Smooth muscle cell (in vitro differentiated cells): Measurements from ENCODE around the gene TMEM131L. TPM values are rescaled to one million over a fixed set of nuclear protein-coding genes. Genes with fewer than 3 reads are reported as not detected.

Source experiments
- DNase-seq: peaks from one replicate; lab custom pipeline; 2025; ENCODE audit not compliant: unreplicated experiment; lab: John Stamatoyannopoulos, UW
- H2AFZ ChIP-seq: fragments of 200-600 bp; sonication (generic); 2 replicates; pipeline ENCODE4 v1.6.0; 2016; ENCODE audit warnings: antibody characterized with exemption, low read depth, mild to moderate bottlenecking
- H3F3A ChIP-seq: fragments of 200-600 bp; sonication (generic); 2 replicates; pipeline ENCODE4 v1.6.0; 2017; ENCODE audit warnings: antibody characterized with exemption, low read depth
- H3K27ac ChIP-seq: fragments of 200-600 bp; sonication (generic); 2 replicates; pipeline ENCODE4 v1.5.1; 2016; ENCODE audit warnings: low read depth, mild to moderate bottlenecking
- H3K27me3 ChIP-seq: fragments of 200-600 bp; sonication (generic); 2 replicates; pipeline ENCODE4 v1.6.1; 2016; ENCODE audit warnings: low read depth, mild to moderate bottlenecking
- H3K36me3 ChIP-seq: fragments of 200-600 bp; sonication (generic); 2 replicates; pipeline ENCODE4 v1.5.1; 2016; ENCODE audit warnings: low read depth
- H3K4me1 ChIP-seq: fragments of 200-600 bp; sonication (generic); 2 replicates; pipeline ENCODE4 v1.5.1; 2016; ENCODE audit warnings: low read depth
- H3K4me2 ChIP-seq: fragments of 200-600 bp; sonication (generic); 2 replicates; pipeline ENCODE4 v1.6.0; 2016; ENCODE audit warnings: mild to moderate bottlenecking
- H3K4me3 ChIP-seq: fragments of 200-600 bp; sonication (generic); 2 replicates; pipeline ENCODE4 v1.5.1; 2016; ENCODE audit warnings: mild to moderate bottlenecking
- H3K79me2 ChIP-seq: fragments of 200-600 bp; sonication (generic); 2 replicates; pipeline ENCODE4 v1.6.0; 2016; ENCODE audit warnings: low read depth, mild to moderate bottlenecking
- H3K9ac ChIP-seq: fragments of 200-600 bp; sonication (generic); 2 replicates; pipeline ENCODE4 v1.6.0; 2016; ENCODE audit warnings: low read depth
- H3K9me3 ChIP-seq: fragments of 200-600 bp; sonication (generic); replicated peaks from 2 replicates; pipeline ENCODE4 v1.5.1; 2016; ENCODE audit warnings: low read depth
- H4K20me1 ChIP-seq: fragments of 200-600 bp; sonication (generic); 2 replicates; pipeline ENCODE4 v1.6.0; 2016; ENCODE audit warnings: low read depth
- WGBS: methylation state at CpG from one replicate; pipeline ENCODE4 v1.1.7; 2016; ENCODE audit warnings: low lambda C conversion rate; 5-methylcytosine and 5-hydroxymethylcytosine counted together
- polyA plus RNA-seq: library from polyadenylated mRNA; unstranded; fragments of >200 nt; fragmentation: Nextera tagmentation; extraction: Ambion mirVana; gene quantifications from 2 replicates; pipeline ENCODE4 v1.2.1, GENCODE V29; 2016
- total RNA-seq: library from RNA; depleted of rRNA; stranded (reverse); fragments of >200 nt; gene quantifications from 2 replicates; pipeline ENCODE4 v1.2.3, GENCODE V29; 2014
- TF ChIP-seq, protein P1 (sequence below): fragments of 200-600 bp; sonication (generic); IDR thresholded peaks from 2 replicates; pipeline ENCODE4 v1.5.1; 2017; ENCODE audit warnings: borderline replicate concordance, mild to moderate bottlenecking, antibody characterized with exemption; ENCODE audit not compliant: insufficient read depth, poor library complexity, severe bottlenecking

TMEM131L gene
- total and polyA plus RNA-seq, 2 experiments from 2014 or later = 4.3 to 6.7 TPM

DNA sequence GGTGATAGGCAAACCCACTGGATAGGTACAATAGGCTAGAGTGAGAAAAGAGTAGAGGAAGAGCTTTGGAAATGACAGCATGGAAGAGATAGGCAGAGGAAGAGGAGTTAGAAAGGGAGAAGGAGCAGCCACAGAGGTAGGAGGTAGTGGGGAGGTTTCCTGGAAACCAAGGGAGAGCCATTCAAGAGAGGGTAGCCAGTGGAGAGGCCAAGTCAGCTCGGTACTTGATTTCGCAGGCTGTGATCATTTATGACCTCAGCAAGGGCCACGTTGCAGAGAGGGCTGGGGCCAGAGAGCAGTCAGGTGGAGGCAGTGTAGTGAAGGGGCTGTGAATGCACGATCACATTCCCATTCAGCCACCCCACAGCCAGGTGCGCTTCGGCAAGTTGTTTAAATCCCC, 76.0 kb downstream of the TMEM131L start:
- Histone ChIP-seq H2AFZ (no peak overlapping the region), H3K4me3 (no peak overlapping the region), H3K79me2 (no peaks in the 10 kb centered on the region), H3K27ac (no peak overlapping the region), H3K4me1 (no peaks in the 10 kb centered on the region), H3K9ac (no peak overlapping the region), H3K27me3 (no peaks in the 10 kb centered on the region), H3F3A (peaks cover 4% of the 10 kb centered on the region), H4K20me1 (peaks cover 4% of the 10 kb centered on the region), H3K4me2 (no peak overlapping the region), H3K36me3 (no peaks in the 10 kb centered on the region), H3K9me3 (no peaks in the 10 kb centered on the region)
- TF ChIP-seq, protein P1, sequence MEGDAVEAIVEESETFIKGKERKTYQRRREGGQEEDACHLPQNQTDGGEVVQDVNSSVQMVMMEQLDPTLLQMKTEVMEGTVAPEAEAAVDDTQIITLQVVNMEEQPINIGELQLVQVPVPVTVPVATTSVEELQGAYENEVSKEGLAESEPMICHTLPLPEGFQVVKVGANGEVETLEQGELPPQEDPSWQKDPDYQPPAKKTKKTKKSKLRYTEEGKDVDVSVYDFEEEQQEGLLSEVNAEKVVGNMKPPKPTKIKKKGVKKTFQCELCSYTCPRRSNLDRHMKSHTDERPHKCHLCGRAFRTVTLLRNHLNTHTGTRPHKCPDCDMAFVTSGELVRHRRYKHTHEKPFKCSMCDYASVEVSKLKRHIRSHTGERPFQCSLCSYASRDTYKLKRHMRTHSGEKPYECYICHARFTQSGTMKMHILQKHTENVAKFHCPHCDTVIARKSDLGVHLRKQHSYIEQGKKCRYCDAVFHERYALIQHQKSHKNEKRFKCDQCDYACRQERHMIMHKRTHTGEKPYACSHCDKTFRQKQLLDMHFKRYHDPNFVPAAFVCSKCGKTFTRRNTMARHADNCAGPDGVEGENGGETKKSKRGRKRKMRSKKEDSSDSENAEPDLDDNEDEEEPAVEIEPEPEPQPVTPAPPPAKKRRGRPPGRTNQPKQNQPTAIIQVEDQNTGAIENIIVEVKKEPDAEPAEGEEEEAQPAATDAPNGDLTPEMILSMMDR = no peak
- no peak for DNase-seq
- WGBS = 95% methylated on average over 6 of the region's 6 CpGs

DNA sequence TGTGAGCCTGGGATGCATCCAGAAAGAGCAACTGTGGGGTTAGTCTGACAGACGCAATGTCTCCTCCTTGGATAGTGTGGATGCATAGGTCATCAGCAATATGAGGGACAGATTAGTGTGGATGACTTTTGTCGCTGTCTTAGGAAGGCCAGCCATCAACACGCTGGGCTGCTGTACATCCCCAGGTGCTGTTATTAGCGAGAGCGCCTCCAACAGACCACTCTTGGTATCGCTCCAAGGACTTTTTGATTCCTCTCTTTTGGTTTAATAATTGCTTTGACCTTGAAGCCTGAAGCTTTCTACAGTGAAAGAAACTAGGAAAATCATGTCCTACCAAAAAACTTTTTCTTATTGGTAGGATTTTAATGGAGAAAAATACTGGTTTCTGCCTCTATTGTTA, 76.7 kb downstream of the TMEM131L start:
- DNase-seq = no peak
- TF ChIP-seq, protein P1 = no peak

GRCh38 chr4:153543351-153543750, 77.2 kb downstream of the TMEM131L start:
- Histone ChIP-seq H3F3A (peaks cover 4% of the 10 kb centered on the region), H3K9me3 (no peaks in the 10 kb centered on the region), H3K4me3 (no peak overlapping the region), H3K36me3 (no peaks in the 10 kb centered on the region), H3K79me2 (no peaks in the 10 kb centered on the region), H3K9ac (no peak overlapping the region), H3K4me1 (no peaks in the 10 kb centered on the region), H2AFZ (no peak overlapping the region), H4K20me1 (peaks cover 4% of the 10 kb centered on the region), H3K4me2 (no peak overlapping the region), H3K27ac (no peak overlapping the region), H3K27me3 (no peaks in the 10 kb centered on the region)
- DNase-seq = no peak
- TF ChIP-seq, protein P1 = no peak
- 97% methylated on average over 6 of the region's 6 CpGs for WGBS

More for the DNA sequence above, 76.7 kb downstream of the TMEM131L start:
- Histone ChIP-seq H3K9me3 (no peaks in the 10 kb centered on the region), H3K4me1 (no peaks in the 10 kb centered on the region), H3K4me2 (no peak overlapping the region), H3K4me3 (no peak overlapping the region), H3K9ac (no peak overlapping the region), H3K27me3 (no peaks in the 10 kb centered on the region), H3K36me3 (no peaks in the 10 kb centered on the region), H3K27ac (no peak overlapping the region), H4K20me1 (peaks cover 4% of the 10 kb centered on the region), H3K79me2 (no peaks in the 10 kb centered on the region), H2AFZ (no peak overlapping the region), H3F3A (peaks cover 4% of the 10 kb centered on the region)
- WGBS = 89% methylated on average over 6 of the region's 6 CpGs

DNA sequence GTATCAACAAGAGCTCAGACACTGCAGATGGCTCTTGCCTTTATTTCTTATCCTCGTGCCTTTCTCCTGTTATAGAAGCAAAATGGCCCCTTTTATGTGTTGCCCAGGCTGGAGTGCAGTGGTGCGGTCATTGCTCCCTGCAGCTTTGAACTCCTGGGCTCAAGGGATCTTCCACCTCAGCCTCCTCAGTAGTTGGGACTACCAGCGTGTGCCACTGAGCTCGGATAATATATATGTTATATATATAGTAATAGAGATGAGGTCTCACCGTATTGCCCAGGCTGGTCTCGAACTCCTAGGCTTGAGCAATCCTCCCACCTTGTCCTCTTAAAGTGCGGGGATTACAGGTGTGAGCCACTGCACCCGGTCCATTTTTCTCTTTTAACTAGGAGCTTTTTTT, 79.7 kb downstream of the TMEM131L start:
- no peak for DNase-seq
- WGBS = 96% methylated on average over 8 of the region's 8 CpGs

More for the DNA sequence above, 79.7 kb downstream of the TMEM131L start:
- Histone ChIP-seq H3K9ac (no peak overlapping the region), H4K20me1 (peaks cover 4% of the 10 kb centered on the region), H2AFZ (no peak overlapping the region), H3K4me3 (no peak overlapping the region), H3K27me3 (no peaks in the 10 kb centered on the region), H3K4me1 (no peaks in the 10 kb centered on the region), H3K79me2 (no peaks in the 10 kb centered on the region), H3K9me3 (no peaks in the 10 kb centered on the region), H3K4me2 (no peak overlapping the region), H3K36me3 (no peaks in the 10 kb centered on the region), H3F3A (peaks cover 4% of the 10 kb centered on the region), H3K27ac (no peak overlapping the region)
- TF ChIP-seq, protein P1 = no peak
